HG03108 (cell line): ENCODE results near the gene GIMAP1.
A peak's percentile ranks its signal among the peaks of the same experiment; 100 is the strongest.

Experiments
- ATAC-seq: cut with Tn5 transposase; IDR thresholded peaks from one replicate; pipeline ENCODE4 v1.9.1; 2021; ENCODE audit warnings: moderate library complexity; ENCODE audit not compliant: unreplicated experiment

The GIMAP1 gene

GRCh38 chr7:150745876-150746275, 29.5 kb downstream of the GIMAP1 start:
- ATAC-seq, result no peak

GRCh38 chr7:150746921-150747320, 30.5 kb downstream of the GIMAP1 start:
- ATAC-seq, result no peak

- no peak for ATAC-seq
Measured at GRCh38 chr7:150748376-150748775, 32.0 kb downstream of the GIMAP1 start.

- no peak for ATAC-seq
Measured at GRCh38 chr7:150751702-150752101, 35.3 kb downstream of the GIMAP1 start.

- ATAC-seq, result no peak
Measured at GRCh38 chr7:150753239-150753638, 36.8 kb downstream of the GIMAP1 start.

GRCh38 chr7:150753826-150754603, 37.6 kb downstream of the GIMAP1 start:
- ATAC-seq, result no peak

GRCh38 chr7:150754951-150755350, 38.5 kb downstream of the GIMAP1 start:
- no peak for ATAC-seq

GRCh38 chr7:150755473-150756099, 39.2 kb downstream of the GIMAP1 start:
- peak; percentile 45 for ATAC-seq

GRCh38 chr7:150756166-150756565, 39.8 kb downstream of the GIMAP1 start:
- ATAC-seq, result no peak

- ATAC-seq, result no peak
Measured at GRCh38 chr7:150756858-150757257, 40.4 kb downstream of the GIMAP1 start.

GRCh38 chr7:150759479-150759878, 43.1 kb downstream of the GIMAP1 start:
- ATAC-seq, result no peak

- no peak for ATAC-seq
Measured at GRCh38 chr7:150766334-150766709, 49.9 kb downstream of the GIMAP1 start.

- no peak for ATAC-seq
Measured at GRCh38 chr7:150769768-150770167, 53.4 kb downstream of the GIMAP1 start.
